Sigmoid colon (tissue), 4 donors: ENCODE results near the gene SPNS2.

Experiments
- EP300 ChIP-seq, 4 donors: sonication (generic); formaldehyde crosslinking; IDR thresholded peaks; one replicate each; pipeline ENCODE4 v1.6.1; 2017; ENCODE audit warnings: antibody characterized with exemption in 4 of 4
- POLR2A ChIP-seq, 2 donors: fragments of 450-650 bp; IDR thresholded peaks; one replicate each; pipeline ENCODE4 v1.6.1; 2016; ENCODE audit warnings: antibody characterized with exemption in 2 of 2, mild to moderate bottlenecking in 2 of 2, moderate library complexity in 2 of 2
- TF ChIP-seq, protein P1 (sequence below), 4 experiments: fragments of 450-650 bp in 3 of 4; fragments of 200-600 bp in 1 of 4; IDR thresholded peaks; one replicate each; pipeline ENCODE4 v1.5.1; 2016 to 2019; ENCODE audit warnings: antibody characterized with exemption in 4 of 4, mild to moderate bottlenecking in 3 of 4, moderate library complexity in 2 of 4

DNA sequence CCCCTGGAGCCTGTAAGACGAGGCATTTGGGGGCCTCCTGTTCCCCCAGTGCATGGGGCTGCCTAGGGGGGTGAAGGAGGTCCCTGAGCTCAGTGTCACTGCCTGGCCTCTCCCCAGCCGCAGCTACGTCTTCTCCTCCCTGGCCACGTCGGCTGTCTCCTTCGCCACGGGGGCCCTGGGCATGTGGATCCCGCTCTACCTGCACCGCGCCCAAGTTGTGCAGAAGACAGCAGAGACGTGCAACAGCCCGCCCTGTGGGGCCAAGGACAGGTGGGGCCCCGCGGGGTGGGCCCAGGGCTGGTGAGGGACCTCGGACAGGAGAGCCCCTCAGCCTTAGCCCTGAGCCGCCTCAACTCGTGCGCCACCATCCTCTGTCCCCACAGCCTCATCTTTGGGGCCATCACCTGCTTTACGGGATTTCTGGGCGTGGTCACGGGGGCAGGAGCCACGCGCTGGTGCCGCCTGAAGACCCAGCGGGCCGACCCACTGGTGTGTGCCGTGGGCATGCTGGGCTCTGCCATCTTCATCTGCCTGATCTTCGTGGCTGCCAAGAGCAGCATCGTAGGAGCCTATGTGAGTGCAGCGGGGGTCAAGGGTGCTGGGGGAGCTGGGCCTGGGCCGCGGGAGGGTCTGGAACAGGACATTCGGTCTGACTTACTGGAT is 34.3 kb downstream of the SPNS2 start:
- TF ChIP-seq POLR2A (IDR thresholded peaks at IDR 0.05): no peak
- TF ChIP-seq EP300 (IDR thresholded peaks at IDR 0.05): no peak
- TF ChIP-seq, protein P1, sequence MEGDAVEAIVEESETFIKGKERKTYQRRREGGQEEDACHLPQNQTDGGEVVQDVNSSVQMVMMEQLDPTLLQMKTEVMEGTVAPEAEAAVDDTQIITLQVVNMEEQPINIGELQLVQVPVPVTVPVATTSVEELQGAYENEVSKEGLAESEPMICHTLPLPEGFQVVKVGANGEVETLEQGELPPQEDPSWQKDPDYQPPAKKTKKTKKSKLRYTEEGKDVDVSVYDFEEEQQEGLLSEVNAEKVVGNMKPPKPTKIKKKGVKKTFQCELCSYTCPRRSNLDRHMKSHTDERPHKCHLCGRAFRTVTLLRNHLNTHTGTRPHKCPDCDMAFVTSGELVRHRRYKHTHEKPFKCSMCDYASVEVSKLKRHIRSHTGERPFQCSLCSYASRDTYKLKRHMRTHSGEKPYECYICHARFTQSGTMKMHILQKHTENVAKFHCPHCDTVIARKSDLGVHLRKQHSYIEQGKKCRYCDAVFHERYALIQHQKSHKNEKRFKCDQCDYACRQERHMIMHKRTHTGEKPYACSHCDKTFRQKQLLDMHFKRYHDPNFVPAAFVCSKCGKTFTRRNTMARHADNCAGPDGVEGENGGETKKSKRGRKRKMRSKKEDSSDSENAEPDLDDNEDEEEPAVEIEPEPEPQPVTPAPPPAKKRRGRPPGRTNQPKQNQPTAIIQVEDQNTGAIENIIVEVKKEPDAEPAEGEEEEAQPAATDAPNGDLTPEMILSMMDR (IDR thresholded peaks at IDR 0.05): no peak
